ENCODE results near the gene ZNF341. TPM values are rescaled to one million over a fixed set of nuclear protein-coding genes. Genes with fewer than 3 reads are reported as not detected.
A peak's percentile ranks its signal among the peaks of the same experiment; 100 is the strongest.

Gene ZNF341
- total RNA-seq, 1 donor from 2014 or later = 4.2 TPM

GRCh38 chr20:33783818-33784217, 52.0 kb downstream of the ZNF341 start:
- intact Hi-C loops (cut with DNase I) = no loop called here
- Histone ChIP-seq H3K36me3 (peaks cover 0 to 9% of the 10 kb centered on the region in 2 donors), H3K9me3 (no peaks in the 10 kb centered on the region), H3K4me1 (peaks cover under 1% of the 10 kb centered on the region), H3K4me3 (no peak overlapping the region), H3K27ac (no peak overlapping the region), H3K27me3 (no peaks in the 10 kb centered on the region)
- DNase-seq (ENCODE audit: extremely low spot score in 2 of 2) = no peak
- TF ChIP-seq CTCF (IDR thresholded peaks at IDR 0.05) (no peak), POLR2AphosphoS5 (IDR thresholded peaks at IDR 0.05; ENCODE audit: insufficient read depth in 1 of 2, low read depth in 1 of 2) (no peak), POLR2A (IDR thresholded peaks at IDR 0.05) (no peak)

- no peak for DNase-seq (ENCODE audit: extremely low spot score in 2 of 2)
- H3K27me3 ChIP-seq = no peaks in the 10 kb centered on the region
- H3K4me3 ChIP-seq = no peak overlapping the region
- peaks cover 0 to 9% of the 10 kb centered on the region in 2 donors for H3K36me3 ChIP-seq
- TF ChIP-seq POLR2AphosphoS5 (IDR thresholded peaks at IDR 0.05; ENCODE audit: insufficient read depth in 1 of 2, low read depth in 1 of 2) (no peak), CTCF (IDR thresholded peaks at IDR 0.05) (no peak), POLR2A (IDR thresholded peaks at IDR 0.05) (no peak)
- intact Hi-C loops (cut with DNase I) = no loop called here
- no peak overlapping the region for H3K27ac ChIP-seq
- H3K9me3 ChIP-seq = no peaks in the 10 kb centered on the region
- peaks cover 5% of the 10 kb centered on the region for H3K4me1 ChIP-seq
Measured at GRCh38 chr20:33784225-33784624, 52.4 kb downstream of the ZNF341 start.

- H3K4me3 ChIP-seq = no peak overlapping the region
- peaks cover 9% of the 10 kb centered on the region for H3K4me1 ChIP-seq
- TF ChIP-seq POLR2AphosphoS5 (IDR thresholded peaks at IDR 0.05; ENCODE audit: insufficient read depth in 1 of 2, low read depth in 1 of 2) (no peak), CTCF (IDR thresholded peaks at IDR 0.05) (no peak), POLR2A (IDR thresholded peaks at IDR 0.05) (no peak)
- H3K9me3 ChIP-seq = no peaks in the 10 kb centered on the region
- DNase-seq (ENCODE audit: extremely low spot score in 2 of 2) = no peak
- H3K27me3 ChIP-seq = no peaks in the 10 kb centered on the region
- intact Hi-C loops (cut with DNase I) = no loop called here
- H3K36me3 ChIP-seq = peaks cover 0 to 9% of the 10 kb centered on the region in 2 donors
- H3K27ac ChIP-seq = no peak overlapping the region
Measured at GRCh38 chr20:33785503-33785902, 53.7 kb downstream of the ZNF341 start.

GRCh38 chr20:33787253-33787891, 55.6 kb downstream of the ZNF341 start:
- peaks cover 0 to 7% of the 10 kb centered on the region in 2 donors for H3K36me3 ChIP-seq
- TF ChIP-seq POLR2A (IDR thresholded peaks at IDR 0.05) (no peak), POLR2AphosphoS5 (IDR thresholded peaks at IDR 0.05; ENCODE audit: insufficient read depth in 1 of 2, low read depth in 1 of 2) (peak in 1 of 2 donors; percentile 35)
- intact Hi-C loops (cut with DNase I) = no loop called here
- DNase-seq (ENCODE audit: extremely low spot score in 2 of 2) = no peak
- no peaks in the 10 kb centered on the region for H3K27me3 ChIP-seq
- no peak overlapping the region for H3K4me3 ChIP-seq
- peaks cover 9% of the 10 kb centered on the region for H3K4me1 ChIP-seq
- no peaks in the 10 kb centered on the region for H3K9me3 ChIP-seq
- no peak overlapping the region for H3K27ac ChIP-seq

- H3K4me3 ChIP-seq = no peak overlapping the region
- peaks cover 9% of the 10 kb centered on the region for H3K4me1 ChIP-seq
- H3K36me3 ChIP-seq = peaks cover 0 to 7% of the 10 kb centered on the region in 2 donors
- peak overlapping the region; percentile 36 for H3K27ac ChIP-seq
- no peaks in the 10 kb centered on the region for H3K9me3 ChIP-seq
- H3K27me3 ChIP-seq = no peaks in the 10 kb centered on the region
- TF ChIP-seq POLR2AphosphoS5 (IDR thresholded peaks at IDR 0.05; ENCODE audit: insufficient read depth in 1 of 2, low read depth in 1 of 2) (no peak), CTCF (IDR thresholded peaks at IDR 0.05) (no peak), POLR2A (IDR thresholded peaks at IDR 0.05) (no peak)
- intact Hi-C loops (cut with DNase I) = no loop called here
- no peak for DNase-seq (ENCODE audit: extremely low spot score in 2 of 2)
Measured at GRCh38 chr20:33788351-33789049, 56.7 kb downstream of the ZNF341 start.
